Central memory CD8-positive, alpha-beta T cell (primary cell): Measurements from ENCODE around the gene PRKAG2.

Experiments used
- ATAC-seq: fragments of 150-1000 bp; cut with Tn5 transposase; replicated peaks from 2 replicates; pipeline ENCODE4 v1.10.0; 2022; ENCODE audit warnings: mild to moderate bottlenecking, moderate FRiP score, moderate number of reproducible peaks; ENCODE audit not compliant: poor library complexity, severe bottlenecking; ENCODE audit errors: extremely low read depth
- DNase-seq, 2 donors: peaks; one replicate each; pipeline ENCODE4 v3.0.0; 2021; ENCODE audit warnings: low spot score in 2 of 2
- H3K27ac Mint-ChIP-seq: one replicate; pipeline ENCODE4 v1.8.0; 2022; ENCODE audit warnings: low read depth, mild to moderate bottlenecking, moderate library complexity, mixed read lengths
- H3K27me3 Mint-ChIP-seq: one replicate; pipeline ENCODE4 v1.8.0; 2022; ENCODE audit warnings: mixed read lengths
- H3K36me3 Mint-ChIP-seq: one replicate; pipeline ENCODE4 v1.8.0; 2022; ENCODE audit warnings: mild to moderate bottlenecking, moderate library complexity, mixed read lengths; ENCODE audit not compliant: insufficient read depth
- H3K4me1 Mint-ChIP-seq: one replicate; pipeline ENCODE4 v1.8.0; 2022; ENCODE audit warnings: mixed read lengths
- H3K4me3 Mint-ChIP-seq: one replicate; pipeline ENCODE4 v1.8.0; 2022; ENCODE audit warnings: mild to moderate bottlenecking, moderate library complexity, mixed read lengths
- H3K9me3 Mint-ChIP-seq: one replicate; pipeline ENCODE4 v1.8.0; 2022; ENCODE audit warnings: mixed read lengths

The PRKAG2 gene

DNA sequence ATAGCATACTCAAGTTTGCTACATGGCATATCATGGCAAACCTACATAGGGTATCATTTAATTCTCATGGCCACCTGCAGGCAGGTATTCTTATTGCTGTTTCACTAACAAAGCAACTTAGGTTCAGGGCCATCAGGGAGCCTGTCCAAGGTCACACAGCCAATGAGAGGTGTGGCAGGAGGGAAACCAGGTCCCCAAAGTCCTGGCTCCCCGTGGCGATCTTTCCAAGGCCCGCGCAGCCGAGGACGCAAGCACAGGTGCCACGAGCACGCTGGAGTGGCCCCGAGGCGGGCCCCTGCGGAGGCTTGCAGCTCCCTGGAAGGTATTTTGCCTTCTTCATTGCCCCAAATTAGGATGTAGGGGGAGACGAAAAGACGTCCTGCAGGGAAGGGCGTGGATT lies 20.8 kb downstream of the PRKAG2 start:
- no peaks in the 10 kb centered on the region for H3K36me3 Mint-ChIP-seq
- DNase-seq (no peak), ATAC-seq (no peak)
- H3K27me3 Mint-ChIP-seq: no peaks in the 10 kb centered on the region
- H3K9me3 Mint-ChIP-seq: no peaks in the 10 kb centered on the region
- no peak overlapping the region for H3K4me3 Mint-ChIP-seq
- H3K4me1 Mint-ChIP-seq: peaks cover 46% of the 10 kb centered on the region
- no peak overlapping the region for H3K27ac Mint-ChIP-seq

DNA sequence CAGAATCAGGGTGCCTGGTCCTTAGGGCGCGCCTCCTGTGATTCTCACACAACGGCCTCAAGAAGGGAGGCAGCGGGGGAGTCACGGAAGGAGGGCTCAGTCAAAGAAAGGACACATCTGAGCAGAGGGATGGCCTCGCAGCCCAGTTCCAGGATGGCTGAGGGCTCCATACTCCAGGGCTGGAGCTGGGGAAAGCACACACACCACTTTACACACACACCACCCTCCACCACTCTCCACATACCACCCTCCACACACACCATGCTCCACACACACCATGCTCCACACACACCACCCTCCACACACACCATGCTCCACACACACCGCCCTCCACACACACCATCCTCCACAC lies 22.2 kb downstream of the PRKAG2 start:
- Mint-ChIP-seq H3K27me3 (no peaks in the 10 kb centered on the region), H3K4me3 (no peak overlapping the region), H3K4me1 (peaks cover 47% of the 10 kb centered on the region), H3K36me3 (peaks cover 1% of the 10 kb centered on the region), H3K9me3 (no peaks in the 10 kb centered on the region), H3K27ac (no peak overlapping the region)
- DNase-seq (no peak), ATAC-seq (no peak)

DNA sequence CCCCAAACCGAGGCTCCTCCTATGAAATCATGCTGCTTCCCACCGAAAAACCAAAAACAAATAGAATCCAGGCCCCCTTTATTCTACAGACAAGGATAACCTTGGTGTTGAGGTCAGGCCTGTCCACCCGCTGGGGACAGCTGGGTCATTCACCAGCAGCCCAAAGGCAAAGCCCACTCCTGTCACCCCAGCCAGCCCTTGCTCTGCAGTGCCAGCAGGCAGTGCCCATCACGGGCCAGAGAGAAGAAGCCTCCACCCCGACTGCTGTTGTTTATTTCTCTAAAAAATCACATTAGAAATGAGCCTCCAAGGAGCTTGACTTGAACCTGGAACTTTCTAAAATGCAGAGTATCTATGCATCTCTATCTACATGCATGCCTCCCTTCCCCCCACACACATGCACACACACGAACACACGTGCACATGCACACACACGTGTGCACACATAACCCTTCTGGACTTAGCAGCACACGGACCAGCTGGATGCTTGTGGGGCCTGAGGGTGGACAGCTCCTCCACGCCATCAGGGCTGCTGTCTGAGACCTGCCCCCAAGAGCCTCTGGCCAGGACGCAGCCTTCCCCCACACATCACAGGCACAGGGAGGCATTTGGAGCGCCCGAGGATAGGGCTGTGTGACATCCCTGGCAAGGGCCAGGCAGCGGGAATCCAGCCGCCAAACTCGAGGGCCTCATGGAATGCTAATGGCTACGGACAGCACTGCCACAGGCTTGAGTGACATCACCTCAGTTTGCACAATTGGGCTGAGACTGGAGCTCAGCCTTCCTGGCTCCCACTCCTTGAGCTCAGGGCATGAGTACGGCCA lies 22.8 kb downstream of the PRKAG2 start:
- H3K4me1 Mint-ChIP-seq: peaks cover 41% of the 10 kb centered on the region
- no peak overlapping the region for H3K27ac Mint-ChIP-seq
- no peaks in the 10 kb centered on the region for H3K27me3 Mint-ChIP-seq
- no peak overlapping the region for H3K4me3 Mint-ChIP-seq
- no peaks in the 10 kb centered on the region for H3K9me3 Mint-ChIP-seq
- ATAC-seq (no peak), DNase-seq (no peak)
- peaks cover 1% of the 10 kb centered on the region for H3K36me3 Mint-ChIP-seq

DNA sequence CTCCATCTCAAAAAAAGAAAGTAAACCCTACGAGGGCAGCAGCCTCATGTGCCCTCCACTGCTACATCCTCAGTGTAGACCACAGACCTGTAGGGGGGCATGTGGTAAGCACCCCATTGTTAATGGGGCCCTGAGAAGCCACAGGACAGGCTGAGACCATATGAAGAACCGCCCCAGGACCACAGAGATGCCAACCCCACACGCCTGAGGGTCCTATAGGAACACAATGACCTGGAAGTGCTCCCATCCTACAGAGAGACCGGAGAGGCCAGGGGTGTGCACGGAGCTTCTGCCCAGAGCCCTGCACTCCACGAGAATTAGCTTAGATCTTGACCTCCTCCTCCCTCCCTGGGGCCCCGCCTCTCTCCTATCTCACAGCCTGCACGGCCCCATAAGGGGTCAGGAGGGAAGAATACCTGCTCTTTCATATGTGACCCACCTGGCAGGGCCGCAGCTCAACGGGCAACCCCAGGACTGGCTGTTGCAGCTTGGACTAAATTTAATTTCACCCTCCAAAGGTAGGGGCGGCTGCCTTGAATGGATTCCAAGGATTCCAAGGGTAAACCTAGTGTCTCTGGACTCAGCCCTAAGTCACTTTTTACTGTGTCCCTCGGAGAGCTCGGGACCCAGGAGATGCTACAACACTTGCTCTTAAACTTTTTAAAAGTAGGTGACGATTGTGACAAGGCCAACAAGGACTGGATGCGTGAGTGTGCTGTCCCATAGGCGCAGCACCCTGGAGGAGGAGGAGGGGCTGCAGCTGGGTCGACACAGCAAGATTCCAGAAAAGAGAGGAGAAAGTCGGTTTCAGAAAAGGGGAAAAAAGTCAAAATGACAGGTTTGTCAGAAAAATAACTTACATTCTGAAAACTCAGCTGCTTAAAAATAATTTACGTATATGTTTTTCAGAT lies 24.2 kb downstream of the PRKAG2 start:
- Mint-ChIP-seq H3K9me3 (no peaks in the 10 kb centered on the region), H3K27me3 (no peaks in the 10 kb centered on the region), H3K4me3 (no peak overlapping the region), H3K36me3 (peaks cover 4% of the 10 kb centered on the region), H3K27ac (no peak overlapping the region), H3K4me1 (peaks cover 28% of the 10 kb centered on the region)
- DNase-seq (no peak), ATAC-seq (no peak)

DNA sequence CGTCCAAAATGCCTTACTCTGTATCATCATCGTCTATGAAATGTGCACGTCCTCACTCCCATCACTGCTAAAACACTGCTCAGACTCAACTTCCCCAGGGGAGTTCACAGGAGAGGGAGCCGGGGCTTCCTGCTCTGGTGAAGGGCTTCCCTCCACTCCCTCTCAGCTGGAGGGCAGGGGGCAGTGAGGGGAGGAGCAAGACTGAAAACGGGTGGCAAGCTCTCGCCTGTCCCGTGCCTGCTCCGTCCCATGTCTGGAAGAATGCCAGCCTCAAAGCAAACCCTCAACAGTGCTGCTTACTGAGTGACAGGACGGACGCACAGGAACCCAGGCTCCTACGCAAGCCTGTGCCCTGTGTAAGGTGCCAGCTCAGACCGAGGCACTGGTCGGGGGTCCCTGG lies 25.1 kb downstream of the PRKAG2 start:
- H3K27ac Mint-ChIP-seq: no peak overlapping the region
- H3K27me3 Mint-ChIP-seq: no peaks in the 10 kb centered on the region
- H3K4me3 Mint-ChIP-seq: peak overlapping the region; percentile 28
- DNase-seq (no peak), ATAC-seq (no peak)
- peaks cover 22% of the 10 kb centered on the region for H3K4me1 Mint-ChIP-seq
- H3K9me3 Mint-ChIP-seq: no peaks in the 10 kb centered on the region
- peaks cover 6% of the 10 kb centered on the region for H3K36me3 Mint-ChIP-seq

DNA sequence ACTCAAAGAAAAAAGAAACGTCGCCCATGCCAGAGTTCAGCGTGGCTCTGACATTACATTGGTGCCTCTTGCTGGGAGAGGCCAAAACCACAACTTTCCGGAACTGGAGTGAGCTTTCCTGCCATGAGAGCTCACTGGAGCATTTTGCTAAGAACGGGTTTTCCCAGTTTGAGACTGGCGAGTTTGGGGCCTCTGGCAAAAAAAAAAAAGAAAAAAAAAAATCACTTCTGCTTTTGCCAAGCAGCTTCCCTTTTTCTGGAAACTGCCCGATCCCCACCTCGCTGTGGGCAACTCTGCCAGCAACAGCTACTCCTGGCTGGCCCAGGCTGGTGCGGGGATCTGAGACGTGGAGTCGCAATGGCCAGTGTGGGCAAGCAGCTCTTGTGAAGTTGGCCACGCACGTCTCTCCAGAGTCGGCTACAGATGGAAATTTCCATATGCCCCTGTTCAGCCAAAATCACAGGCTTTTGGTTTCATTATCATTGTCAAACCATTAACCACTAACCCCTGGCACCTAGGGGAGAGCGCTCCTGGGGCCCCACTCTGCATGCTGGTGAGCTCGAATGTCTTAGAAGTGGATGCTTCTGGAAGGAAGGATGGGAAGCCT lies 25.7 kb downstream of the PRKAG2 start:
- ATAC-seq: no peak
- peak overlapping the region; percentile 67 for H3K27ac Mint-ChIP-seq
- no peaks in the 10 kb centered on the region for H3K27me3 Mint-ChIP-seq
- H3K9me3 Mint-ChIP-seq: no peaks in the 10 kb centered on the region
- H3K36me3 Mint-ChIP-seq: peaks cover 6% of the 10 kb centered on the region
- DNase-seq: no peak
- H3K4me1 Mint-ChIP-seq: peaks cover 22% of the 10 kb centered on the region
- H3K4me3 Mint-ChIP-seq: peak overlapping the region; percentile 28

DNA sequence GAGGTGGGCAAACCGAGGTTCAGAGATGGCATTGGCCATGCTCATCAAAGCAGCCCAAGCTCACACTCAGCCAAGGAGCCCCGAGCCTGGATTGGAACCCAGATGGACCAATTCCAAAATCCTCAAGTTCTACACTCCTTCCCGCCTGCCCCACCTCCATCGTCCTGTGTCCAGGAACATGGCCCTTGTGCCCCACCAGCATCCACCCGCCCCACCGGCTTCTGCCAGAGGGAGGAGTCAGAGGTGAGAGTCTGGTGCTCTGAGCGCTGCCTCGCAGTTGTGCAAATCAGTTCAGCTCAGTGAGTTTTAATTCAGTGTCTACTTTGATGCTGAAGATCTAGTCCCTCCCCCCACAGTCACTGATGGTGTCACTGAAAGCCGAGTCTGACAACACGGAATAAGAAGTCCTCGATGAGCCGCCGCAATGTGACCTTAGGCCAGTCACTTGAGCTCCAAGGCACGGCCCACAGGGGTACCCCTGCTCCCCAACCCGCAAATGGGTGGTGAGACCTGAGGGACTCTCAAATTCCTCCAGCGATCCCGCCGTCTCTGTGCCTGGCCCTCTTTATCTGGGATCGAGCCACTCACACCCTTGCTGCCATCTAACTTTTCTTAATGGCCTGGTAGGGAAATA lies 26.3 kb downstream of the PRKAG2 start:
- ATAC-seq (no peak), DNase-seq (no peak)
- no peaks in the 10 kb centered on the region for H3K9me3 Mint-ChIP-seq
- H3K27ac Mint-ChIP-seq: peak overlapping the region; percentile 67
- H3K4me1 Mint-ChIP-seq: peaks cover 22% of the 10 kb centered on the region
- peak overlapping the region; percentile 28 for H3K4me3 Mint-ChIP-seq
- H3K36me3 Mint-ChIP-seq: peaks cover 8% of the 10 kb centered on the region
- H3K27me3 Mint-ChIP-seq: no peaks in the 10 kb centered on the region

DNA sequence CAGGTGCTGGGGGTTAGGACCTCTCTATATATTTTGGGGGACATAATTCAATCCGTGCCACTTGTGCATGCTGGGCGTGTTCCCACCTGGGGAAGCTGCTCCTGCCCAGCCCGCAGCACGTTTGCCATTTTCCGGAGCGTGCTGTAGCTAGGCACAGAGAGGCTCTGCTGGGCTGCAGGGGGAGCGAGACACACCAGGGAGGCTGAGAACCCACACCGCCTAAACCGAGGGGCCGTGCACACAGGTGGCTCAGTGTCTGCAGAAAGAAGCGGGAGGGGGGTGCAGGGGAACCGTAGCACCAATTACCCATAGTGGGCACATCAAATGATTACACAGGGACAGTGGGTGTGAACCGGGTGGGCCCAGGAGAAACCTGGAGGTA lies 27.0 kb downstream of the PRKAG2 start:
- no peak overlapping the region for H3K27ac Mint-ChIP-seq

DNA sequence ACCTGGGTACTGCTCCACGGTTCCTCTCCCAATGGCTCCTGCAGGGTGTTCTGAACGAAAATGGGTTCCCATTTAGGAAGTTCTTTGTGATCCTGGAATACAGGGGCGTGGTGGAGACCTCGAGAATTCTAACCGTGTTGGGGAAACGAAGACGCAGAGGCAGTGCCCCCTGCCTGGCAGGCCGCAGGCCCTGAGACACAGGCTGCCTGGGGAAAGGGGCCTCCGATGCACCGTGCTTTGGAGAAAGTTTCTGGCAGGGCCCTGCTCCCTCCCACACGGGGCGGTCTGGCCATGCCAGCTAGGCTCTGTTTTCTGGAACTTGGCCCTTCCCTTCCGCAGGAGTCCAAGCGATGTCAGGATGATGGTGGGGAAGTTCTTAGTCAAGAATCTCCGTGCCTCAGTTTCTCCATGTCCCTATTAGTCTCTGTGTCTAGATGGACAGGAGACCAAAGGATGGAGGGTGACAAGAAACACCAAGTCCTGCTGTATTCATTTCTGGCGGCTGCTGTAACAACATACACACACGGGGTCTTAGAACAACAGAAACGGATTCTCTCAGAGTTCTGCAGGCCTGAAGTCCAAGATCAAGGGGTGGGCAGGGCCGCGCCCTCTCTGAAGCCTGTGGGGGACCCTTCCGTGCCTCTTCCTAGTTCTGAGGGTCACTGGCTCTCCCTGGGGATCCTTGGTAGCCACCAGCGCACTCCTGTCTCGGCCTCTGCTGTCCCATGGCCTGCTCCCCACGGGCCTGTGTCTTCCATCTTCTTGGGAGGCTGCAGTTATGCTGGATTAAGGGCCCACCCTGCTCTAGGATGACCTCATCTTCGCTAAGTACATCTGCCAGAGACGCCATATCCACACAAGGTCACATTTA lies 27.7 kb downstream of the PRKAG2 start:
- Mint-ChIP-seq H3K9me3 (no peaks in the 10 kb centered on the region), H3K4me1 (peaks cover 22% of the 10 kb centered on the region), H3K27me3 (no peaks in the 10 kb centered on the region), H3K27ac (no peak overlapping the region), H3K4me3 (no peak overlapping the region), H3K36me3 (peaks cover 10% of the 10 kb centered on the region)
- DNase-seq (no peak), ATAC-seq (no peak)

More for the DNA sequence above, 27.0 kb downstream of the PRKAG2 start:
- Mint-ChIP-seq H3K9me3 (no peaks in the 10 kb centered on the region), H3K36me3 (peaks cover 10% of the 10 kb centered on the region), H3K4me1 (peaks cover 22% of the 10 kb centered on the region), H3K27me3 (no peaks in the 10 kb centered on the region), H3K4me3 (no peak overlapping the region)
- ATAC-seq (no peak), DNase-seq (no peak)

DNA sequence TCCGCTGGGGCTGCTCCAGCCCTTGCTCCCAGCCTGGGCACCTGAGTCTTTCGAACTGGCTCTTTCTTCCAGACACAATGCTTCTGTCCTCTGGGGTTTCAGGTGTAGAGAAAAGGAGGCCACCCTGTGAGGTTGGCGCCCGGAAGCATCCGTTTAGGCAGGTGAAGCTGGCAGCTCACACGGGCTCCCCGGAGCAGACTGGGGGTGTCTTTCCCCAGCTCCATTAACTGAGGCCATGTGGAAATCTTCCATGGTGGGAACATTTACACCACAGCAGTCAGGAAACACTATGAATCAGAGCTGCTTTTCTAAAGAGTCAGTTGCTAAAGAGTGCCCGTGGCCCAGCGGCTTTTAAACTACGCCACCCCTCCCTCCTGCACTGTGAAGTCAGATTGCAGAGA lies 29.2 kb downstream of the PRKAG2 start:
- Mint-ChIP-seq H3K4me3 (no peak overlapping the region), H3K36me3 (peaks cover 12% of the 10 kb centered on the region), H3K9me3 (no peaks in the 10 kb centered on the region), H3K27me3 (no peaks in the 10 kb centered on the region), H3K27ac (no peak overlapping the region), H3K4me1 (peaks cover 16% of the 10 kb centered on the region)
- no peak for DNase-seq
- no peak for ATAC-seq

DNA sequence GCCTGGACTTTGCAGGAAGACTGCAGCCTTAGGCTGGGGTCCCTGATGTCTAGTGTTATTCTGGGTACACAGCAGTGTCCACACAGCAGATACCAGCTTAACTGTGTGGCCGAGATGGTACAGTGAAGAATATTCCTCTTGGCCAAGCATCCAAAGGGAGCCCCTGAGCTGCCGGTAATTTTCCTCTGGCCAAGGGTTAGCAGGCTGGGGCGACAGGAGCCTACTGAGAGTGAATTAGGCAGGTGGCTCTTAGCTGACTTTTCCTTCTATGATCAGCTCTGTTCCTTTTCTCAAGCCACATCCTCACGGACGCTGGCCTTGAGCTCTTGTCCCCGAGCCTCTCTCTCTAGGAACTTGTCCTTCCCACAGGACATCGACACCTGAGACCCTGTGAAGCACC lies 29.8 kb downstream of the PRKAG2 start:
- no peak for DNase-seq
- H3K27me3 Mint-ChIP-seq: no peaks in the 10 kb centered on the region
- H3K36me3 Mint-ChIP-seq: peaks cover 12% of the 10 kb centered on the region
- H3K27ac Mint-ChIP-seq: no peak overlapping the region
- no peaks in the 10 kb centered on the region for H3K9me3 Mint-ChIP-seq
- ATAC-seq: no peak
- no peak overlapping the region for H3K4me3 Mint-ChIP-seq
- peaks cover 13% of the 10 kb centered on the region for H3K4me1 Mint-ChIP-seq
